GM19238 (cell line): Measurements from ENCODE around the gene NDUFV2.
"Not testable (repeated sequence)": the region's sequence is repeated elsewhere in the genome, so short reads cannot be mapped to it uniquely, and the experiment has no call there.

Experiments
- DNase-seq: peaks from one replicate; pipeline ENCODE4 v3.0.0; 2011; ENCODE audit warnings: low spot score; ENCODE audit not compliant: insufficient read length

Gene NDUFV2

DNA sequence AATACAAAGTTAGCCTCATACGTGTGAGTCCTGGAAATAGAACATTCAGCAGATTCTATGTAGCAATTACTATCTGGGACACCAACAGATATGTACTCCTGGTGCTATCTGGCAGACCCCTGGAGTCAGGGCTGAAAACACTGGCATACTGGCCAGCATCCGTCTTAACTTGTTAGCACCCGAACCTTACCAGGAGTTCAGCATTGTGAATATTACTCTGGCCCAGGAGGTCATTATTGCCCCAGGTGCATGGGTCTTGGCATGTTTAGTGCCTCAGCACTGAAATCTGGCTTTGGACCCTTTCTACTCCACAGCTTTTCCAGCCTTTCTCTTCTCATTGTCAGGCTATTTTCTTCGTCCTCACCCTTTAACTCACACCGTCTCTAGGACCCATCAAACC lies 11.9 kb upstream of the NDUFV2 start:
- no peak for DNase-seq

DNA sequence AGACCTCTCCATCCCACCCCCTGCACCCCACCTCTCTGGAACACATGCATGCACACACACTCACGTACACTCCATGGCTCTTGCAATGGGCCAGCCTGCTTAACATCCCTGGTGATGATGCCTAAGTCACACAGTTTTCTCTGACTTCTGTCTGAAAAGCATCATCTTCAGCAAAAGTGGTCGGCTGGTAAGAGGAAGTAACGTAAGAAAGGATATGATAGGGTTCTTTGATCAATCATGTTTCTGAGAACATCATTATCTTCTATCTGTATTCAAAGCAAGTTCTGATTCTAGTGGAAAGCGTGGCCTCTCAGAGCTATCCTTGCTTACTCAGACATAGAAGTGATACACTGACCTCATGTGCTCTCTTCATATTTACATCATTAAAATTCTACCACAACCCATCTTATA lies 11.4 kb upstream of the NDUFV2 start:
- no peak for DNase-seq

DNA sequence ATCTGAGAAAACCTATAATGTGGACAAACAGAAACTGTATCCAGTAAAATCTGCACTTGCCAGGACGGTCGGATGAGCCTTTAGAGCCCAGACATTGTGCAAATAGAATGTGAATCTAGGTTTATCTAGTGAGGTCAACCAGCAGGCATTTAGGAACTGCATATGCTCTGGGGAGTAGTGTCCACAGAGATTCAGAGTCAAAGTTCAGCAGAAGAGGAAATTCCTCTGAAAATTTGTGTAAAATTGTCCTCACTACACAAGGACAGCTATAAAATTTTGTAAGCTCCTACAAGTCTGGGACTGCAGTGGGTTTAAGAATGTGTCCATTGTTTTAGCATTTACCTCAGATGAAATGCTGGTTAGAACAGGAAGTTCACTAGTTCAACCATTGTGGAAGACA lies 9.8 kb upstream of the NDUFV2 start:
- no peak for DNase-seq

DNA sequence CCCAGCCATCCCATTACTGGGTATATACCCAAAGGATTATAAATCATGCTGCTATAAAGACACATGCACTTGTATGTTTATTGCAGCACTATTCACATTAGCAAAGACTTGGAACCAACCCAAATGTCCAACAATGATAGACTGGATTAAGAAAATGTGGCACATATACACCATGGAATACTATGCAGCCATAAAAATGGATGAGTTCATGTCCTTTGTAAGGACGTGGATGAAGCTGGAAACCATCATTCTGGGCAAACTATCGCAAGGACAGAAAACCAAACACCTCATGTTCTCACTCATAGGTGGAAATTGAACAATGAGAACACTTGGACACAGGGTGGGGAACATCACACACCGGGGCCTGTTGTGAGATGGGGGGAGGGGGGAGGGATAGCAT lies 9.4 kb upstream of the NDUFV2 start:
- DNase-seq: not testable (repeated sequence)

DNA sequence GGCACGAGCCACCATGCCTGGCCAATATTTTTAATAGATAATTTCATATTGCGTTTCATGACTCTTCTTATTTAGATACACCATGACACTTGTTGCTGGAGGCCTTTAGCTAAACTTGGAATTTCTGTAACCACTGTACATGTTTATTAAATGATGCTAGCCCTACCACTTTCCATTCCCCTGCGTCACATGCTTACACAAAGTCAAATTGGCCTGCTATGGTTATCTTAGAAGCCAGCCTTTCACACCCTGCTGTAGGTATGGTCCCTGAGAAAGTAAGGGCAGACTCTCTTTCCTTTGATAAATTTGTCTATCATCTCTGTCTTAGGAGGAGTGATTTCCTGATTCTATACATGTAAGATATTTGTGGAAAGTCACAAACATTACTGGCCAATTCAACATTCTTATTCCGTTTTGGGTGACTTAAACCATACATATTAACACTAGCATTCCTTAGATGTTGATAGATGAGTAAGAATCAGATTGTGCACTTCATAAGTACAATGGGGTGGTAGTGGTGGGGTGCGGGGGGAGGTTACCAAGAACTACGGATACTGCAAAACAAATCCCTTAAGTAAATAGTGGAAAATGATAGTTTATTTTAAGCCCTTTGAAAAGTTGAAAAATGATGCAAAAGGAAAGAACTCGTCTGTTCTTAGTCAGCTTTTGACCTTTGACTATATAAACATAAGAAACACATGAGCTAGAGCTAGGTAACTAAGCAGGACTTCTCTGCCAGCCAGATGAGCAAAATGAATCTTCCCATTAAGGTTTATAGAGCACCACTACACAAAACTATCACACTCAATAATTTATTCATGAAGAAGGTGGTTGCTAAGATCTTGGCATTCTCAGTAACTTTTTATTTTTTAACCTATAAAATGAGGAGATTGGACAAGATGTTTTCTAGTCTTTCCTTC lies 7.9 kb upstream of the NDUFV2 start:
- DNase-seq: no peak

DNA sequence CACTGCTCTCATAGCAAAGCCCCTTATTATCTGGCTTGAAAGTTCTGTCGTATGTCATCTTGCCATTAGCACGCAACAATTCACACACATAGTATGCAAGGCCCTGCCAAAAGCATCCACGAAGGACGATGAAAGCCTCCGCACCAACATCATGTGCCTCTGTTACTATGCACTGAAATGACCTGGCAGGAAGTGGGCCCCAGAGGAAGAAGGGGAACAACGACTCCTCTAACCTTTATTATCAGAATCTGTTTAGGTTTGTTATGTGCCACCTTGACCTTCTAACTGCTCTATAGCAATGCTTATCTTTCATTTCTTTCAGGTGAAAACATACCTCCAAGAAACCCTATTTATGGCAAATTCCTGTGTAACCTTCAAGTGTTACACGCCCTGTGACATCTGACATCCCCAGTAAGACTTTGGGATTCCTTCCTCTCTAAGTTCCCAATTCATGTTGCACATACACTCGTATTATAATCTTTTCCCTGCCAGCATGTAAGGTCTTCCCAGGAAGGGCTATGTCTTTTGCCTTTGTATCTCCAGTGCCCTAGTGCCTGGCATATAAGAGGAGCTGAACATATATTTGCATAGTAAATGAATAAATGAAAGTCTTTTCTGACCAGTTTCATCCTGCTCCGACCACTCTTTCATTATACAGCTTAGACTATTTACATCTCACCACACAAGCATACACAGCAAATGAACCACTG lies 7.0 kb upstream of the NDUFV2 start:
- no peak for DNase-seq

DNA sequence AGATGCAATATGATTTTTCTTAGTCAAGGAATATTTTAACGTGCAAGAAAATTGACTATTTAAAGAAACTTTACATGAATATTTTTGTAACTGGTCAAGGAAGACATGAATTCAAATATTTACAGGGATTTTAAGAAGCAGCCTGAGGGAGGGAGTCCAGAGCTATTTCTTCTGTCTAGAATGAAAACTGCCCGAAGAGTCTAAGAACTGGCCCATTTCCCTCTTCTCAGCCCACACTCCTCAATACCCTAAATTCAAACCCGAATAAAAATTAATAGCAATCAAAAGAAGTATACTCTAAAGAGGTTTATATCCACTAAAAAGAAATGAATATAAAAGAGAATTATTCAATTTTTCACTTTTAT lies 6.5 kb upstream of the NDUFV2 start:
- no peak for DNase-seq

DNA sequence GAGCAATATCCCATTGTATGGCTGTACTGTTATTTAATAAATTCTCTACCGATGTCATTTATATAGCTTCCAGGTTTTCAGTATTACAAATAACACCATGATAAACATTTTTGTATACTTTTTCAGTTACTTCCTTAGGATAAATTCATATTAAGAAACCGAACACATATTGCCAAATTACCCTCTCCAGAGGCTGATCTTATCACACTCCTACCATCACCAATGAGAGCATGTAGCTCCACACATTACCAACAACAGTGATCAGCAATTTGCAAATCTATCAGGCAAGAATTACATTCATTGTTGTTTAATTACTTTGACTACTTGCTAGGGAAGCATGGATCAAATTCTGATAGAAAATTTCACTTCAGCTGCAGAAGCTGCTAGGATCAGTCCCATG lies 5.8 kb upstream of the NDUFV2 start:
- no peak for DNase-seq

DNA sequence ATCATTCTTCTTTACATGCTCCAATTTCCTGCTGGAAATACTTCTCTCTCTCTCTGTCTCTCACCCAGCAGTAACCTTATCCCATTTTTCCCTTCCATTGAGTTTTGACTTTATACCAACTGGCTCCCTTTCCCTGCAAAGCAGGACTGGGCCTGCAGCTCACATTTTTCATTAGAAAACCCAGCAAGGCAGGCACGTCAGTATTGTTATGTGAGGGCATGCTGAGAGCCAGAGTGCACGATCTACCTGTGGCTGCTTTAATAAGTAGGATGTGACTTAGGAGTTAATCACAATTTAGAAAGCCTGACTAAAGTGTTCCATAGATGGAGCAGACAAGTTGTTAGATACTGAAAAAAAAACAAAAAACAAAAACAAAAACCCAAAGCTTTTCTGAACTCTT lies 5.2 kb upstream of the NDUFV2 start:
- DNase-seq: no peak

DNA sequence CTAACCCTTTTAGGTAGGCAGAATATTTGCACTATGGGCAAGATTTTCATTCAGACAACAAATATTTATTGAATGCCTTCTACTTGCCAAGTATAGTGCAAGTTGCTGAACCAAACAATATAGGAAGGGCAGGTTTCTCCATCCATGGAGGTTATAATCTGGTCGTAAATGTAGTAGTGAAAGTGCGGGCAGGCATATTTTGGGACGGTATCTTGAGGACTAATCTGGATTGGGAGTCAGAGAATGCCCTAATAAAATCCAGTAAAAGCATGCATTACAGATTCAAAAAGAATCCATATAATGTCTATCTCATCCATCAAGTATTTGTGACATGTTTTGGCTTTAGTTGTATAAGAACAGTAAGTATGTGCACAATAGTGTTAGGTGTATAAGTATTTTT lies 1.7 kb upstream of the NDUFV2 start:
- DNase-seq: no peak

DNA sequence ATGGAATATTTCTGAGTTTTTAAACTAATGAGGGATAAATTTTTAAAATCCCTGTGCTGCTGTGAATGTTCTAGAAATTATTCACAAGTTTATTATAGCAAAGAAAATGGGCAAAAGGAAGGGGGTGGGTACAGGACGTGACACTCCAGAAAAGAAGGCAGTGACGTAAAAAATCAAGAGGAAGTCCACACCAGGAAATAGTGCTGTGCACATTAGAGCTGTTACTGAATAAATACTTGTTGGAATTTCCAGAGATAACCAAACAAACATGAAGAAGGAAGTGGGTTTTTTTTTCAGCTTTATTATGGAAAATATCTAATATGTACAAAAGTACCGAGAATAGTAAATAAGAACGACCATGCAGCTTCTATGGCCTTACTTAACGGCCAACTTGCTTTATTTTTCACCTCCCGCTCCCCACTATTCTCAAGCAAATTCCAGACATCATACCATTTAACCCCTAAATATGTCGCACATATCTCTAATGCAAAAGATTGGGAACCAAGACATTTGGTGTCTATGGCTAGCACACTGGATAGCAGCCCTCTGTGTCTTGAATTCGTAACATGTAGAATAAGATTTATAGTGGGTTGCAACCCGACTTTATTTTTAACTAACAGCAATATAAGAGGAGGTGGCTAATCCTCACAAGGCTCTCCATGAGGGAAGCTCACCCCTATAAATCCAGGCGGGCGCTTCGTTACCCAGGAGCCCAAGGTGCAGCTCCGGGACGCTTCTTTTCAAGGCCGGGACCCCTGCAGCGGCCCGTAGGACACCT lies 580 bp upstream of the NDUFV2 start:
- DNase-seq: no peak

DNA sequence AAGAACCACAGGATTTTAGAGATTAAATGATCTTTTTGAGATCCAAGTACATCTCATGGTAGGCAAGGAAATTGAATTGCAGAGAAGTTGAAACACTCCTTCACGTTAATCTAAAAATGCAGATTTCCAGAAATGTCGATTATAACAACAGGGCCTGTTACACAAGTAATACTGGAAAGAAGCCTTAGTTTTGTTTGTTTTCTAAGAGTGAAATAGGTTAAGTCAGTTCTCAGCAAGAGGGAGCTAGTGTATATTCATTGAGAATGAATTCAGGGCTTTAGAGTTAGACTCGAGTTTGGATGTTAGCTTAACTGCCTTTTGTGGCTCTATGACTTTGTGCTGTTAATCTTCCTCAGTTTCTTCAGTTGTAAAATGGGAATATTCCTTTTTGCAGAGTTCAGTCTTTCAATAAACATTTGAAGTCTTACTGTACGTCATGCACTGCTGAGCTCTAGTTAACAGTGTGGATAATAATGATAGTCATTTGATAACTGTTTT lies 926 bp downstream of the NDUFV2 start:
- no peak for DNase-seq

DNA sequence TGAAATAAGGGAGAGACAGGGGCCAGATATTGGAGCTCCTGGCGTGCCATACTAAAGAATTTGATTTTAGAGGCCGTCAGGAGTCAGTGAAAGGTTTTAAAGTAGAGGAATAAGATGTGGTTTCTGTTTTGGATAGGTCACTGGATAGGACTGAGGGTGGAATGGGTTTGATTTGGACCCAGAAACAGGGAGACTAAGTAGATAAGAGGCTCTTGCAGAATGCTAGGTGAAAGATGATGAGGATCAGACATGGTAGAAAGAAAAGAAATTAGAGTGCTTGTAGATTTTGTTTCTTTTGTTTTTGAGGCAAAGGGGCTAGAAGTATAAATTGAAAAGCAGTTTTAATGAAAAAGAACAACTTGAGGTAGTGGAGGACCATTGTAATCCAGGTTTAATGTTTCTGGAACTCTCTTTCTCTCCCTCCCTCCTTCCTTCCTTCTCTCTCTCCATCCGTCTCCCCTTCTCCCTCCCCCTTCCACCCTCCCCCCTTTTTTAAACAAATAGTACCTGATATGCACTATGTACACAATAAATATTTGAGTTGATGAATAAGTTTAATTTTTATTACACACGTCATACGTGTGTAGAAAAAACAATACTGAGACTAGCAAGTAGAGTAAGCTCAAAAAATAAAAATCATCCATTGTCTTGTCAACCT lies 1.9 kb downstream of the NDUFV2 start:
- no peak for DNase-seq

DNA sequence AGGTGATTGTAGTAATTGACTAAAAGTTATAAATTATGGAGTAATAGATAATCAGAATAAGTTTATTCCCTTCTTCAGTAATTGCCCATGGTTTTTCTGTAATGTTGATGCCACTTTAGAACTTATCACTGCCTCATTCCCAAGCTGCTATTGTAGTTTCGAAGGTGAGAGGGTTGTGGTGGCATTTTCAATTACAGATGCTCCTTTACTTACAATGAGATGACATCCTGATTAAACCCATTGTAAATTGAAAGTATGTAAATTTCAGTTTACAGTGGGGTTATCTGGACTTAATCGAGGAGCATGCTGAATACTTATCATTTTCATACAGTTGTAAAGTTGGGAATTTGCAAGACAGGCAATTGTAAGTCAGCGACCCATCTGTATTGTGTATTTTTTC lies 2.9 kb downstream of the NDUFV2 start:
- no peak for DNase-seq

DNA sequence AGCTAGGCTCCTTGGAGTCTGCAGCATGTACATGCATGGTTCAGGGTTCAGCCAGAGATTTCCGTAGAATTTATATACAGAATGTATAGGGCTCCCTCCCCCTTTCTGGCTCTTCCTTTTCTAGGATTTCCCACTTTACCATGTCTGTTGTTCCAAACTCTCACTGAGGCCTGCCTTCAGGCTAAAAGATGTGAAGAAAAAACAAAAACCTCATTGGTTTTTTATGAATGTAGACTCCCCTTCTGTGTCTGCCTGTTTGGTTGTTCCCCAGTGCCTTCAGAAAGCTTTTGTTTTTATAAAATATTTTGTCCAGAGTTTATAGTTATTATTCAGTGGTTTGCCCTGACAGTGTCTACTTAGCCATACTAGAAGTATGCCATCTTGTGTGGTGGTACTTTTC lies 3.6 kb downstream of the NDUFV2 start:
- no peak for DNase-seq

DNA sequence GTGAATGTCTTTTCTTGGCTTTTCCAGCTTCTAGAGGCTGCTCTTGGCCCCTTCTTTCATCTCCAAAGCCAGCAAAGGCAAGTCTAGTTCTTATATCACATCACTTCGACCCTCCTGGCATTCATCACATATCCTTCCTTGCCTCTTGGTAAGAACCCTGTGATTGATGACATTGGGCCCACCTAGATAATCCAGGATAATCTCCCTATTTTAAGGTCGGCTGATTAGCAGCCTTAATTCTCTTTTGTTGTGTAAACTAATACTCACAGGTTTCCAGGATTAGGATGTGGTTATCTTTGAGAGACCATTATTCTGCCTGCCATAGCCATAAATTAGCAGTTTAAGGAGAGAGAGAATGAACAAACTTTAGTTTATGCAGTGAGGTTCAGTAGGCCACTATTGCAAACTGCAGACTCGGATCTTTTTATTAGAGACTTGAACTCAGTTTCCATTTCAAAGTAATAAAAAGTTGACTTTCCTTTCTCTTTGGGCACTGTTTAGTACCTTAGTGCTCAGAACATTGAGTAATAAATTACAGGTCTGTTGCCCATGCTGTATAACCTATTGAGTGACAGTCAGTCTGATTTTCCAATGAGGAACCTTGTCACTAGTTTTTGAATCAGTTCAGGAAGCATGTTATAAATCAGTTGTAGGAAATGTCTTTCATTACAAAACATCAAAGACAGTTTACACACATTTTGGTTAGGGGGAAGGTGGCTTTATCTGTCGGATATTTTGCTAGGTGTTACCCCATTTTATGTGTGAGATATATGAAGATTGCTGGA lies 4.5 kb downstream of the NDUFV2 start:
- DNase-seq: no peak

DNA sequence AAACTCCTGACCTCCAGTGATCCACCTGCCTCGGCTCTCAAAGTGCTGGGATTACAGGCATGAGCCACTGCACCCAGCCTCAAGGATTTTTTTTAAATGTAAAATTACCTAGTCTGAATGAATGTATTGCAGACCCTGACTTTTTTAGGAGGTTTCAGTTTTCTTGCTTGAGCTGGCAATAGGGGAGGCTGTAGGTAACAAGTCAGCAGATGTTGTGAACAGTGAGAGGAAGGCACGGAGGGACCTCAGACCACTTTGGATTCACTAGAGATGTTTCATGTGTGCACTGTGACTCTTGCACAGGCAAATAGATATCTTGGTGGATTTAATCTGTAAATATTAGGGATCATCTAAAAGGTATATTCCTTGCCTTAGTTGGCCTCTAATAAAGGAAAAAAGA lies 6.4 kb downstream of the NDUFV2 start:
- no peak for DNase-seq

DNA sequence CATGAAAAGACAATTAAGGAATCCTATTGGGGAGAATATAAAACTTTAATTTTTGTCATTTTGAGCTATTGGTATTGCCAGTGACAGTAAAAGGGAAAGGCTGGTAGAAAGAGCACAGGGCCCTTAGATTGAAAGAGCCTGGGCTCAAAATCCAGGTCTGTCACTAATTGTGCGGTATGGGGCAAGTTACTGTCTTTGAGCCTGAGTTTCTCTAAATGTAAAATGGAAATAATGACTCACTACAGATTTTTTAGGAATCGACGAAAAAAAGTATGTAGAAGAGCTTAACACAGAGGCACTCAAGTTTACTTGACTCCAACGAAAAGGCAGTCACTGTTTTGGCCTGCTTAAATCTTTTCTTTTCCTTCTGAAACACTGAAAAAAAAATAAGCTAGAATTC lies 7.0 kb downstream of the NDUFV2 start:
- DNase-seq: no peak

DNA sequence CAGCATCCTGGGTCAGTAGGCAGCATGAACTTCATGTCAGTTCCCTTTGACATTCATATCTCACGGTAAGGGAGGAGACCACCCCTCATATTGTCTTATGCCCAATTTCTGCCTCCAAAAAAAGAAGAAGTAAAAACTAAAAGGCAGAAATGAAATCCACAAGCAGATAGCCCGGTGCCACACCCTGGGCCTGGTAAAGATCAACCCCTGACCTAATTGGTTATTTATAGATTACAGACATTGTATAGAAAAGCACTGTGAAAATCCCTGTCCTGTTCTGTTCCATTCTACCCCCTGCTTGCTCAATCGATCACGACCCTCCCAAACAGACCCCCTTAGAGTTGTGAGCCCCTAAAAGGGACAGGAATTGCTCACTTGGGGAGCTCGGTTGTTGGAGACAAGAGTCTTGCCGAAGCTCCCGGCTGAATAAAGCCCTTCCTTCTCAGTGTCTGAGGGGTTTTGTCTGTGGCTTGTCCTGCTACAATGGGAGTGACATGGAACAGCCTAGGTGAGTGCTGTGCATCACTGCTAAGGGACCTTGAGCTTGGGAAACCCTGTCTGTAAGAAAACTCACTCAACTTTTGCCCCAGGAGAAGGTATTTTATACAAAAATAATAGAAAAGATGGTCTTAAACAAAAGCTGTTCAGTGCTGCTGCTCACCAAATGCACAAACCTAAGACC lies 11.1 kb downstream of the NDUFV2 start:
- no peak for DNase-seq

DNA sequence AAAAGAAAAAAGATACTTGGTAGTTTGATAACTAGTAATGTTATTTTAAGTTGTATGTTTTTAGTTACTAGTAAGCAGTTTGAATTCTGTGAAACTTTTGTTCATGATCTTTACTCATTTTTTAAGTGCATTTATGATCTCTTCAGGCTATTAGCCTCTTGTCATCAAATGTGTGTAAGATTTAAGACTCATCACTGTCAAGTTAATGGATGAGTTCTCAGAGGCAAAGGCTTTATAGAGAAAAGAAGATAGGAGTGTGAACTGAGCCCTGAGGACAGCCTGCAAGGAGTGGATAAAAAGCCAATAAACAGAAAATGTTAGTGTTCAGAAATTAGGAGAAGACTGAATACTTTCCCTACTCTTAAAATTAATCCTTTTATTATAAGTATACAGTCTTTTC lies 13.5 kb downstream of the NDUFV2 start:
- no peak for DNase-seq
